Muscle of leg (tissue), 11 donors: ENCODE measurements around the gene SLC25A4. TPM values are rescaled to one million over a fixed set of nuclear protein-coding genes. Genes with fewer than 3 reads are reported as not detected.
"Not testable (repeated sequence)": the region's sequence is repeated elsewhere in the genome, so short reads cannot be mapped to it uniquely, and the experiment has no call there.

Experiments used
- DNase-seq: peaks from one replicate; pipeline ENCODE4 v3.0.0; 2013
- H3K27ac ChIP-seq: one replicate; pipeline ENCODE4 v1.5.1; 2013; ENCODE audit warnings: mild to moderate bottlenecking, low read length, control low read depth
- H3K27me3 ChIP-seq: one replicate; pipeline ENCODE4 v1.6.1; 2013; ENCODE audit warnings: low read length; ENCODE audit not compliant: control insufficient read depth, insufficient read depth
- H3K36me3 ChIP-seq: one replicate; pipeline ENCODE4 v1.6.1; 2013; ENCODE audit warnings: low read length; ENCODE audit not compliant: control insufficient read depth, insufficient read depth
- H3K4me1 ChIP-seq: one replicate; pipeline ENCODE4 v1.6.1; 2013; ENCODE audit warnings: low read length; ENCODE audit not compliant: control insufficient read depth, insufficient read depth
- H3K4me3 ChIP-seq: one replicate; pipeline ENCODE4 v1.5.1; 2013; ENCODE audit warnings: low read length, control low read depth
- H3K9me3 ChIP-seq: replicated peaks from 2 replicates; pipeline ENCODE4 v1.6.1; 2013; ENCODE audit warnings: low read depth, low read length; ENCODE audit not compliant: control insufficient read depth
- WGBS: methylation state at CpG from one replicate; pipeline ENCODE4 v1.1.5; 2013; ENCODE audit warnings: missing lambda C conversion rate; ENCODE audit not compliant: insufficient coverage; 5-methylcytosine and 5-hydroxymethylcytosine counted together
- polyA plus RNA-seq, 8 donors: library from polyadenylated mRNA; unstranded; fragments of 120-200 nt; gene quantifications; one replicate each; pipeline versions ENCODE4 v1.2.1 to v1.2.3, GENCODE V29; 2013; ENCODE audit warnings: inconsistent platforms in 1 of 8, low replicate concordance in 1 of 8; ENCODE audit not compliant: insufficient read length in 8 of 8, insufficient read depth in 1 of 8
- total RNA-seq: library from RNA; stranded (reverse); fragments of 120-200 nt; gene quantifications from one replicate; pipeline ENCODE4 v1.2.4, GENCODE V29; 2013

SLC25A4 gene
- total and polyA plus RNA-seq, 9 donors: 61.0 to 158 (median 120) TPM

DNA sequence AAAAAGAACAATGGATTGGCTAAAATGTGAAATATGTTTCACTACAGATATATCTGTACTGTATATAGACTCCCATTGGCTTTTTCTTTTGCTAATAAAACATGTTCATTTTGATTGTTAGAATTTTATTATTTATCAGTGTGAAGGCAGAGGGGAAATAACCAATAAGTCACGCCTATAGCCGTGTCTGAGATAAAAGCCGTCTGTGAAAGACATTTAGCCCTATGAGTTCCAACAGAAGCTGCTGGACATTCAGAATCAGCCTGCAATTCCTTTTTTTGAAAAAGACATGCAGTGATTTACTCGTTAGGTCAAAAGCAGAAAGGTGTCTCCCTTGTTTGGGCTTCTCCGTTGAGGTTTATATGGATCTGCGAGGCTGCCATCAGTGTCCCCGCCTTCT lies 24.2 kb upstream of the SLC25A4 start:
- H3K36me3 ChIP-seq: no peaks in the 10 kb centered on the region
- H3K27ac ChIP-seq: no peak overlapping the region
- no peaks in the 10 kb centered on the region for H3K9me3 ChIP-seq
- no peaks in the 10 kb centered on the region for H3K27me3 ChIP-seq
- WGBS: 59% methylated on average over 6 of the region's 7 CpGs
- peaks cover 6% of the 10 kb centered on the region for H3K4me1 ChIP-seq
- no peak for DNase-seq
- H3K4me3 ChIP-seq: no peak overlapping the region

DNA sequence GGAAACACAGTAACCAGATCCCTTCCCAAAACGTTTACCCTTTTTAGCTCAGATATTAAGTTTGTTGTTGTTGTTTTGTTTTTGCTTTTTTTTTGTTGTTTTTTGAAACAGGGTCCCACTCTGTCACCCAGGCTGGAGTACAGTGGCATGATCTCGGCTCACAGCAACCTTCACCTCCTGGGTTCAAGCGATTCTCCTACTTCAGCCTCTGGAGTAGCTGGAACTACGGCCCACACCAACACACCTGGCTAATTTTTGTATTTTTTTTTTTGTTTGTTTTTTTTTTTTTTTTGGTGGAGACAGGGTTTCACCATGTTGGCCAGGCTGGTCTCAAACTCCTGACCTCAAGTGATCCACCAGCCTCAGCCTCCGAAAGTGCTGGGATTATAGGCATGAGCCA lies 23.6 kb upstream of the SLC25A4 start:
- not testable (repeated sequence) for H3K4me1 ChIP-seq, H3K36me3 ChIP-seq, H3K27ac ChIP-seq, H3K27me3 ChIP-seq, H3K9me3 ChIP-seq, DNase-seq, H3K4me3 ChIP-seq
- WGBS: 86% methylated on average over 1 of the region's 5 CpGs

DNA sequence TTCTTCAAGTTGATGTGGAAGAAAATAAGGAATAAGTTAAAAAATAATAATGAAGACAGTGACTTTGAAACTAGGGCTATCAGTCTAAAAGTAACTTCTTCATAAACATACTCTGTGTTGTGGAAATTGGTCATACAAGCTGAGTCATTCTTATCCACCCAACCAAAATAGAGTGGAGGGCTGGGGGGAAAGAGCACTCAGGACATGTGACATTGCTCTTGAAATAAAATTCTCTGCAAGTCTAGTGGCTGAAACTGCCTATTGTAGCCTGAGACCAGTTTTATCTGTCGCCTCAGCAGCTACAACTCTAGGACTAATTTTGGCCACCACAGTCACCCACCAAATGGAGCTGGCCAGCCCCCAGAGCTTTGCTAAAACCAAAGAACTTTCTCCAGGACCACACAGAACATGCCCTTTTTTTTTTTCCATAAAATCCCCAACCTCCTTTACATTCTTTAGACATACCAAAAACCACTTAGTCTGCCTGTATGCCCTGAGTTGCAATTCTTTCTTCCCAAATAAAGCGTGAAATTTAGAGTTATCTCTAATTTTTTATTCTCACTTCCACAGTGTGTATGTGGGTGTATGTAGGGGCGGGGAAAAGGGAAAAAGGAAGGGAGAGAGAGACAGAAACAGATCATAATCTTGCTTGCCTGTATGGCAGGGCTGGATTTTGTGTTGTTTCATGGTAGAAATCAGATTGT lies 23.0 kb upstream of the SLC25A4 start:
- peak; percentile 13 for DNase-seq

DNA sequence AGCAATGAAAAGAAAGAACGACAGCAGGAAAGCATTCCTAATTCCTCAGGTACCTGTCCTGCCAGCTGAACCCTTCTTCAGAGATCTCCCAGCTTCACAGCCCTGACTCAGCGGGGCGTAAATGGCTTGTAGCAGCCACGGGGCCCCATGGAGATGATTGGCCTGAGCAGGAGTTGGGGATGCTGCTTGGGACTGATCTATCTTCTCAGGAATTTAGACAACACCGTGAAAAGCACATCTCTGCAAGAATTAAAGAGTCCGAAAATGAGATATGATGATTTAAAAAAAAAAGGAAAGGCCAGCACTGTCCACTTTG lies 22.5 kb upstream of the SLC25A4 start:
- H3K4me1 ChIP-seq: peaks cover 6% of the 10 kb centered on the region
- no peak overlapping the region for H3K4me3 ChIP-seq
- H3K27ac ChIP-seq: no peak overlapping the region
- WGBS: 71% methylated on average over 1 of the region's 6 CpGs
- DNase-seq: no peak
- no peaks in the 10 kb centered on the region for H3K36me3 ChIP-seq
- H3K9me3 ChIP-seq: no peaks in the 10 kb centered on the region
- H3K27me3 ChIP-seq: peaks cover 5% of the 10 kb centered on the region

More for the DNA sequence above, 23.0 kb upstream of the SLC25A4 start:
- no peaks in the 10 kb centered on the region for H3K9me3 ChIP-seq
- no peak overlapping the region for H3K4me3 ChIP-seq
- peaks cover 6% of the 10 kb centered on the region for H3K4me1 ChIP-seq
- H3K27me3 ChIP-seq: peaks cover under 1% of the 10 kb centered on the region
- no peak overlapping the region for H3K27ac ChIP-seq
- 70% methylated on average over 2 of the region's 3 CpGs for WGBS
- H3K36me3 ChIP-seq: no peaks in the 10 kb centered on the region

DNA sequence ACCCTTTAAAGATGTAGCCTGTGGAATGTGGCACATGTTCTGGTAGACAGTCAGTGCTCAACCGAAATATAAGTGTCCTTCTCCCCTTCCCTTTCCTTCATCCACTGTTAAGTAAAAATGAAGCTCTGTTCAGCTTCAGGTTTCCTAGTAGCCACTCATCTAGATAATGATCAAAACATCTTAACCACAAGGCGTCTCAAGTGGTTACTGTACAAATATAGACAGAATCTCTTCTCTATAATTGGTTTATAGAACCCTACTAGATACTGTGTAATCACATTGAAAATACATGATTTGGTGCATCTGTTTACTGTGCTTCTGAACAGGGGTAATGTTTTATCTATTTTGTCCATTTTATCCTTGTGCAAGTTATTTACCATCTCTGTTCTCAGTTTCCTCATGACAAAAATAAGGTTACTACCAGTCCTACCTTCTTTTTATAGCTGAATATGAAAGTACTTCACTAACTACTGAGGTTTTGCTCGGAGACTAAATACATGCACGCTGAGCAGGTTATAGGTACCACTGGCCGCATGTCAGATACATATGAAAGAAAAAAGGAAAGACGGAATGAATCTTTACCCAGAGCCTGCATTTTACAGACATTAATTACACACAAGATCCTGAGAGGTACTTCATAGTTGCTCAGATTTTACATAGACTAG lies 20.3 kb upstream of the SLC25A4 start:
- H3K4me1 ChIP-seq: peaks cover 7% of the 10 kb centered on the region
- no peak overlapping the region for H3K4me3 ChIP-seq
- WGBS: no CpG with 5 or more reads among the region's 6 CpGs
- no peaks in the 10 kb centered on the region for H3K9me3 ChIP-seq
- no peak overlapping the region for H3K27ac ChIP-seq
- no peak for DNase-seq
- H3K27me3 ChIP-seq: peaks cover 19% of the 10 kb centered on the region
- H3K36me3 ChIP-seq: no peaks in the 10 kb centered on the region

DNA sequence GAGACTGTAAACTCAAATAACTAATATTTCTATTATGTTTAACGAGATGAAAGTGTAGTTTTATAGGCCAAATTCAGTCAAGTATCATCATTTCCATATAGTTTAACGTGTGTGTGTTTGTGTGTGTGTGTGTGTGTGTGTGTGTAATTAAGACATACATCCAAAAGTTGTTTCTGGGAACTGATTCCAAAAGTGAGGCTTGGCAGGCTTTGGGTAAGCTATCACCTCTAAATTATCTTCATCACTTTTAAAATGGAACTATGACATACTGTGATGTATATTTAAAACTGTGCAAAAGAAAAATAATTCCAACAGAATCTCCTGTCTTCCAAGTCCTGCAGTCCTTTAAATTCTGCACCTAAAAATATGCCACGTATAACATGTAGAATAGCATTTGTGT lies 19.1 kb upstream of the SLC25A4 start:
- Histone ChIP-seq H3K27me3 (peaks cover 31% of the 10 kb centered on the region), H3K27ac (no peak overlapping the region), H3K36me3 (no peaks in the 10 kb centered on the region), H3K4me3 (no peak overlapping the region), H3K4me1 (peaks cover 13% of the 10 kb centered on the region), H3K9me3 (no peaks in the 10 kb centered on the region)
- DNase-seq: no peak
- WGBS: no CpG with 5 or more reads among the region's 3 CpGs

DNA sequence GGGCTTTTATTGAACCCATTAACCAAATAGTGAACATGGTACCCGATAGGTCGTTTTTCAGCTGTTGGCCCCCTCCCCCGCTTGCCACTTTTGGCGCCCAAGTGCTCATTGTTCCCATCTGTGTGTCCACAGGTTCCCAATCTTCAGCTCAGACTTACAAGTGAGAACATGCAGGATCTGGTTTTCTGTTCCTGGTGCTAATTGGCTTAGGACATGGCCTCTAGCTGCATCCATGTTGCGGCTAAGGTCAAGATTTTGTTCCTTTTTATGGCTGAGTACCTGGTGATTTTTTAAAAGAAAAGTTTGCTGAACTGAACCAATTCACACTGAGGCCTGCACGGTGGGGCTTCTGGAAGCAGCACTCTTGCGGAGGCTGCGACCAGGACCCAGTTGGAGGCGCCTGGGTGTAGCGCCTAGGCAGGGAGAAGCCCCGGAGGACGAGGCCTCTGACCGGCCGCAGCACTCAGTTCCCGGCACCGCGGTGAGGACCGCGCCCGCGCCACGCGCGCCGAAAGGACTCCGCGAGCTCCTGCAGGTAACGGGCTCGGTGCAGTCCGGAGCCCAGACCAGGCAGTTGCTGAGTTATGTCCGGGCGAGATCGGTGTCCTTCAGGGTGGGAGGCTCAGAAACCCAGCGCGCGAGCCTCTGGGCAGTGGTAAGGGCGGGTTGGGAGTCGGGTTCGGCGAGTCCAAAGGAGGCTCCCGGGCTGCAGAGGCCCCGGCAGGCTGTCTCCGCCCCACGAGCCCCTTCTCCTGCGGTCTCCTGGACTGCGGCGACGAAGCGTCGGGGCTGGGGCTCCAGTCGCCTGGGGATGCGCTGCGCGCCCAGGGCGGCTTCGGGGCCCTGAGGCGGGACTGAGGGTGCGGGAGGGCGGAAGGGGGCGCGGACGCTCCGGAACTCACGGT lies 15.8 kb upstream of the SLC25A4 start:
- WGBS: 5% methylated on average over 61 of the region's 64 CpGs
- Histone ChIP-seq H3K36me3 (no peaks in the 10 kb centered on the region), H3K27ac (no peak overlapping the region), H3K4me1 (peaks cover 13% of the 10 kb centered on the region), H3K27me3 (peaks cover 32% of the 10 kb centered on the region), H3K9me3 (no peaks in the 10 kb centered on the region), H3K4me3 (peak overlapping the region; percentile 53)
- no peak for DNase-seq

DNA sequence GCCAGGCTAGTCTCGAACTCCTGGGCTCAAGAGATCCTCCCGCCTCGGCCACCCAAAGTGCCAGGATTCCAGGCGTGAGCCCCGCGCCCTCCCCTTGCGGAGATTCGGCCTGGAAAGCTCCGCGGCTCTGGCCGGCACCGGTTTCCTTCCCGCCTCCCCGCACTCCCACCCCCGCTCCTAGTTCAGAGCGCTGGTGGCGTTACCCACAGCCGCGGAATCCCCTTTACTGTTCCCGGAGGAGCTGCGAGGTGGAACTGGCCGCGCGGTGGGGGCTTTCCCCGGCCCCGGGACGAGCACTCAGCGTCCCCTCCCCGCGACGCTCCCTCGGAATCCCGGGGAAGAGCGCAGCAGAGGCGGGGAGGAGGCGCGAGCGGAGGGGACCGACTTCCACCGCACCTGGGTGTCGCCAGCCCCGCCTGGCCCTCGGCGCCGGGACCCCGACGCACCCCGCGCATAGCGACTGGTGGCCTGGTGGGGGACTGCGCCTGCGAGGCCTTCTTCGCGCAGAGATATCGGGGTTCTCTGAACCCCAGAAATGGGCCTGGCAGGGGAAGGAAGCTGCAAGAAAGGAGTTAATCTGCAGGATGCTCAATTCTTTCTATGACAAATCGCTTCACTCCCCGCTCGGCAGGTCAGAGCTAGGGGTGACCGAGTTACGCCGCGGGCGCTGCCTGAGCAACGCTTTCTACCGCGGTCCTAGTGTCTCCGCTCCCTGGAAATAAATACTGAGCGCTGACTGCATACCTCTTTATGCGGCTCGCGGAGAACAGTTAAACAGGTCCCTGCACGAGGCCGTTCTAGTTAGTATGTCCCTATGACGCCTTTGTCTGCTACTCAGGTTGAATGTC lies 14.6 kb upstream of the SLC25A4 start:
- Histone ChIP-seq H3K27me3 (peaks cover 32% of the 10 kb centered on the region), H3K4me1 (peaks cover 13% of the 10 kb centered on the region), H3K4me3 (peak overlapping the region; percentile 53), H3K9me3 (no peaks in the 10 kb centered on the region), H3K36me3 (no peaks in the 10 kb centered on the region), H3K27ac (no peak overlapping the region)
- WGBS: 2% methylated on average over 74 of the region's 74 CpGs
- DNase-seq: no peak

DNA sequence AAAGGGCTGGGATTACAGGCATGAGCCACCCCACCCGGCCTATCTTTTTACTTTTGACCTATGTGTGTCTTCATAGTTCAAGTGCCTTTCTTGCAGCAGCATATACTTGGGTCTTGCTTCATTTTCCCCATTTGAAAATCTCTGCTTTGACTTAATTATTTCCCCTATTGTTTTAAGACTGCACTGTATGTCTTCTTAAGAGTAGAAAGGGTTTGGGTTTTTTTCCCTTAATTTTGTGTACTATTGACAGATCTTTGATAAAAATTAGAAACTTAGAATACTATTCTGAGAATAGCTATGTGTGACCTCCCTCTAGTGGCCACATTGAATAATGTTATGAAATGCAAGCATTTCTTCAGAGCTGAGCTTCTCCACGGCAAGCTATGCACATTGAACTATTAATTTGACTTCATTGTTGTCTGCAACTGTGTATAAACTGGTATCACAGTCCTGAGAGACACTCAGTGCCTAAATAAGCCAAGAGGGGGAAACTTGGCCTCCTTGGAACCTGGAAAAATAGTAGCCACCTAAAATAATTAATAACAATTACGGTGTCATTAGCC lies 8.7 kb upstream of the SLC25A4 start:
- Histone ChIP-seq H3K4me1 (peaks cover 2% of the 10 kb centered on the region), H3K4me3 (no peak overlapping the region), H3K27me3 (no peaks in the 10 kb centered on the region), H3K9me3 (no peaks in the 10 kb centered on the region), H3K36me3 (no peaks in the 10 kb centered on the region), H3K27ac (no peak overlapping the region)
- DNase-seq: peak; percentile 61
- WGBS: 0% methylated on average over 1 of the region's 3 CpGs
